ENCODE results near the gene QPRT. TPM values are rescaled to one million over a fixed set of nuclear protein-coding genes. Genes with fewer than 3 reads are reported as not detected.

Gene QPRT
- polyA plus RNA-seq, 1 of the 3 experiments (the other 2 are of a cell fraction): 12.5 TPM

DNA sequence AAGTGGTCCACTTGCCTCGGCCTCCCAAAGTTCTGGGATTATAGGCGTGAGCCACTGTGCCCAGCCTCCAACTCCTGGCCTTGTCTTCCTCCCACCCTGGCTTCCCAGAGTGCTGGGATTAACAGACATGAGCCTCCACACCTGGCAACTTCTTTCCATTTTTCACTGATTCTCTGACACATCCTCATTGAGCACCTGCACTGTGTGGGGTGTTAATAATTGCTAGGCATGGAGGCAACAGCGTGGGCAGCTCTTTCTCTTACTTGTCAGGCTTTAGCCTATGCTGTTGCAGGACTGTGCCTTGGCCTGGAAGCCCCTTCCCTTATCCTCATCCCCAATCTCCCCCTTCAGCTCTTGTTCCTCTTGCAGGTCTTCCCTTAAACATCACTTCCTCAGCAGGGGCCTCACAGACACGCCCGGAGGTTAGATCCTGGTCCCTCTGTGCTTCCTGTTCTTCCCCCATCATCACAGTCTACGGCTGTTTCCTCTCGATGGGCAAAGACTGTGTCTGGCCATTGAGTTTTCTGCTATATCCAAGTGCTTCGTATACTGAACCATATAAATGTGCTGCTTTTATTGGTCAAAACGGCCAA lies 7.9 kb downstream of the QPRT start (continued):
- TF ChIP-seq, protein P1, sequence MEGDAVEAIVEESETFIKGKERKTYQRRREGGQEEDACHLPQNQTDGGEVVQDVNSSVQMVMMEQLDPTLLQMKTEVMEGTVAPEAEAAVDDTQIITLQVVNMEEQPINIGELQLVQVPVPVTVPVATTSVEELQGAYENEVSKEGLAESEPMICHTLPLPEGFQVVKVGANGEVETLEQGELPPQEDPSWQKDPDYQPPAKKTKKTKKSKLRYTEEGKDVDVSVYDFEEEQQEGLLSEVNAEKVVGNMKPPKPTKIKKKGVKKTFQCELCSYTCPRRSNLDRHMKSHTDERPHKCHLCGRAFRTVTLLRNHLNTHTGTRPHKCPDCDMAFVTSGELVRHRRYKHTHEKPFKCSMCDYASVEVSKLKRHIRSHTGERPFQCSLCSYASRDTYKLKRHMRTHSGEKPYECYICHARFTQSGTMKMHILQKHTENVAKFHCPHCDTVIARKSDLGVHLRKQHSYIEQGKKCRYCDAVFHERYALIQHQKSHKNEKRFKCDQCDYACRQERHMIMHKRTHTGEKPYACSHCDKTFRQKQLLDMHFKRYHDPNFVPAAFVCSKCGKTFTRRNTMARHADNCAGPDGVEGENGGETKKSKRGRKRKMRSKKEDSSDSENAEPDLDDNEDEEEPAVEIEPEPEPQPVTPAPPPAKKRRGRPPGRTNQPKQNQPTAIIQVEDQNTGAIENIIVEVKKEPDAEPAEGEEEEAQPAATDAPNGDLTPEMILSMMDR (IDR thresholded peaks at IDR 0.05): no peak
- TF ChIP-seq RXRA (IDR thresholded peaks at IDR 0.05; ENCODE audit: borderline replicate concordance, low read depth) (no peak), FOXM1 (IDR thresholded peaks at IDR 0.05; ENCODE audit: low read depth) (no peak)

DNA sequence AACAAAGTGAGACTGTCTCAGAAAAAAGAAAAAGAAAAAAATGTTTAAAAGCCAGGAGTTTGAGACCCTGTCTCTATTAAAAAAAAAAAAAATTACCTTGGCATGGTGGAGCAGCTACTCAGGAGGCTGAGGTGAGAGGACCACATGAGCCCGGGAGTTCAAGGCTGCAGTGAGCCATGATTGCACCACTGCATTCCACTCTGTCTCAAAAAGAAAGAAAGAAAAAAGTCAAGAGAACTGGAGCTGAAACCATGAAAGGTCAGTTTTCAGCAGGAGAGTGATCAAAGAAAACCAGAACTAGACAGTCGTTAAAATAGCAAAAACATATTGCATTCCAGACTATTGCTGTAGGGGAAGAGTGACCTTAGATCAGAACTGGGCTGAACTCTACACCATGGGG lies 8.8 kb downstream of the QPRT start:
- no peaks in the 10 kb centered on the region for H4K20me1 ChIP-seq (ENCODE audit: insufficient read depth)
- H3K9me2 ChIP-seq: no peaks in the 10 kb centered on the region
- POLR2A ChIA-PET: interaction anchor here (0.6 kb wide), 1 partner anchor 167 kb away, joined by 3 read pairs; no protein-coding TSS in a partner anchor
- H3K4me3 ChIP-seq (ENCODE audit: low read depth in 2 of 2, low read length in 1 of 2): no peak overlapping the region
- TF ChIP-seq TEAD4 (IDR thresholded peaks at IDR 0.05; ENCODE audit: borderline replicate concordance, insufficient read depth): no peak
- TF ChIP-seq, protein P2, sequence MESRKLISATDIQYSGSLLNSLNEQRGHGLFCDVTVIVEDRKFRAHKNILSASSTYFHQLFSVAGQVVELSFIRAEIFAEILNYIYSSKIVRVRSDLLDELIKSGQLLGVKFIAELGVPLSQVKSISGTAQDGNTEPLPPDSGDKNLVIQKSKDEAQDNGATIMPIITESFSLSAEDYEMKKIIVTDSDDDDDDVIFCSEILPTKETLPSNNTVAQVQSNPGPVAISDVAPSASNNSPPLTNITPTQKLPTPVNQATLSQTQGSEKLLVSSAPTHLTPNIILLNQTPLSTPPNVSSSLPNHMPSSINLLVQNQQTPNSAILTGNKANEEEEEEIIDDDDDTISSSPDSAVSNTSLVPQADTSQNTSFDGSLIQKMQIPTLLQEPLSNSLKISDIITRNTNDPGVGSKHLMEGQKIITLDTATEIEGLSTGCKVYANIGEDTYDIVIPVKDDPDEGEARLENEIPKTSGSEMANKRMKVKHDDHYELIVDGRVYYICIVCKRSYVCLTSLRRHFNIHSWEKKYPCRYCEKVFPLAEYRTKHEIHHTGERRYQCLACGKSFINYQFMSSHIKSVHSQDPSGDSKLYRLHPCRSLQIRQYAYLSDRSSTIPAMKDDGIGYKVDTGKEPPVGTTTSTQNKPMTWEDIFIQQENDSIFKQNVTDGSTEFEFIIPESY (IDR thresholded peaks at IDR 0.05; ENCODE audit: borderline replicate concordance, low read depth): no peak
- no peak for TF ChIP-seq TAF1 (IDR thresholded peaks at IDR 0.05; ENCODE audit: borderline replicate concordance, low read depth, low read length)
- TF ChIP-seq, protein P3, sequence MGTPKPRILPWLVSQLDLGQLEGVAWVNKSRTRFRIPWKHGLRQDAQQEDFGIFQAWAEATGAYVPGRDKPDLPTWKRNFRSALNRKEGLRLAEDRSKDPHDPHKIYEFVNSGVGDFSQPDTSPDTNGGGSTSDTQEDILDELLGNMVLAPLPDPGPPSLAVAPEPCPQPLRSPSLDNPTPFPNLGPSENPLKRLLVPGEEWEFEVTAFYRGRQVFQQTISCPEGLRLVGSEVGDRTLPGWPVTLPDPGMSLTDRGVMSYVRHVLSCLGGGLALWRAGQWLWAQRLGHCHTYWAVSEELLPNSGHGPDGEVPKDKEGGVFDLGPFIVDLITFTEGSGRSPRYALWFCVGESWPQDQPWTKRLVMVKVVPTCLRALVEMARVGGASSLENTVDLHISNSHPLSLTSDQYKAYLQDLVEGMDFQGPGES (IDR thresholded peaks at IDR 0.05; ENCODE audit: low read depth, low read length): no peak
- no peak for TF ChIP-seq RFX5 (IDR thresholded peaks at IDR 0.05; ENCODE audit: low read length)
- TF ChIP-seq ELF1 (IDR thresholded peaks at IDR 0.05): no peak
- TF ChIP-seq MEF2A (IDR thresholded peaks at IDR 0.05; ENCODE audit: borderline replicate concordance, low read depth): no peak
- no peak for TF ChIP-seq NFIC (IDR thresholded peaks at IDR 0.05; ENCODE audit: borderline replicate concordance)
- TF ChIP-seq, protein P4, sequence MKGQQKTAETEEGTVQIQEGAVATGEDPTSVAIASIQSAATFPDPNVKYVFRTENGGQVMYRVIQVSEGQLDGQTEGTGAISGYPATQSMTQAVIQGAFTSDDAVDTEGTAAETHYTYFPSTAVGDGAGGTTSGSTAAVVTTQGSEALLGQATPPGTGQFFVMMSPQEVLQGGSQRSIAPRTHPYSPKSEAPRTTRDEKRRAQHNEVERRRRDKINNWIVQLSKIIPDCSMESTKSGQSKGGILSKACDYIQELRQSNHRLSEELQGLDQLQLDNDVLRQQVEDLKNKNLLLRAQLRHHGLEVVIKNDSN (IDR thresholded peaks at IDR 0.05; ENCODE audit: borderline replicate concordance, low read depth): no peak
- TF ChIP-seq, protein P1 (IDR thresholded peaks at IDR 0.05): no peak
- TF ChIP-seq RAD21 (IDR thresholded peaks at IDR 0.05; ENCODE audit: low read length): no peak
- no peak for TF ChIP-seq JUND (IDR thresholded peaks at IDR 0.05)
- TF ChIP-seq GATA2 (CRISPR knock-in tag; IDR thresholded peaks at IDR 0.05): no peak
- no peak for TF ChIP-seq FOSL2 (IDR thresholded peaks at IDR 0.05; ENCODE audit: borderline replicate concordance, low read depth)
- TF ChIP-seq, protein P5, sequence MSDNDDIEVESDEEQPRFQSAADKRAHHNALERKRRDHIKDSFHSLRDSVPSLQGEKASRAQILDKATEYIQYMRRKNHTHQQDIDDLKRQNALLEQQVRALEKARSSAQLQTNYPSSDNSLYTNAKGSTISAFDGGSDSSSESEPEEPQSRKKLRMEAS (IDR thresholded peaks at IDR 0.05; ENCODE audit: low read depth): no peak
- TF ChIP-seq NRF1 (IDR thresholded peaks at IDR 0.05; ENCODE audit: low read depth, low read length): no peak
- TF ChIP-seq, protein P6, sequence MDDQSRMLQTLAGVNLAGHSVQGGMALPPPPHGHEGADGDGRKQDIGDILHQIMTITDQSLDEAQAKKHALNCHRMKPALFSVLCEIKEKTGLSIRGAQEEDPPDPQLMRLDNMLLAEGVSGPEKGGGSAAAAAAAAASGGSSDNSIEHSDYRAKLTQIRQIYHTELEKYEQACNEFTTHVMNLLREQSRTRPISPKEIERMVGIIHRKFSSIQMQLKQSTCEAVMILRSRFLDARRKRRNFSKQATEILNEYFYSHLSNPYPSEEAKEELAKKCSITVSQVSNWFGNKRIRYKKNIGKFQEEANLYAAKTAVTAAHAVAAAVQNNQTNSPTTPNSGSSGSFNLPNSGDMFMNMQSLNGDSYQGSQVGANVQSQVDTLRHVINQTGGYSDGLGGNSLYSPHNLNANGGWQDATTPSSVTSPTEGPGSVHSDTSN (IDR thresholded peaks at IDR 0.05): no peak
- TF ChIP-seq RXRA (IDR thresholded peaks at IDR 0.05; ENCODE audit: borderline replicate concordance, low read depth): no peak
- no peak for TF ChIP-seq YY1 (IDR thresholded peaks at IDR 0.05; ENCODE audit: low read depth)
- no peak for TF ChIP-seq MXI1 (IDR thresholded peaks at IDR 0.05; ENCODE audit: low read depth, low read length)
- DNase-seq: no peak
- no peak overlapping the region for H3K9ac ChIP-seq
- no peaks in the 10 kb centered on the region for H3K27me3 ChIP-seq (ENCODE audit: insufficient read depth)
- H3K36me3 ChIP-seq (replicated peaks in 1 of 2; ENCODE audit: control insufficient read depth in 1 of 2, insufficient read depth in 2 of 2, low read length in 1 of 2): no peaks in the 10 kb centered on the region
- no peak overlapping the region for H3K4me2 ChIP-seq
- H3K27ac ChIP-seq (ENCODE audit: low read depth in 2 of 2, low read length in 1 of 2): no peak overlapping the region
- H2AFZ ChIP-seq (ENCODE audit: low read depth): no peak overlapping the region
- H3K79me2 ChIP-seq (ENCODE audit: insufficient read depth): no peaks in the 10 kb centered on the region
- H3F3A ChIP-seq (replicated peaks; ENCODE audit: insufficient read depth): no peaks in the 10 kb centered on the region
- WGBS (ENCODE audit: low lambda C conversion rate): 91% methylated on average over 2 of the region's 2 CpGs
- H3K4me1 ChIP-seq (ENCODE audit: control insufficient read depth in 1 of 2, insufficient read depth in 2 of 2, low read depth in 1 of 2, low read length in 1 of 2): no peaks in the 10 kb centered on the region
- no peaks in the 10 kb centered on the region for H3K9me3 ChIP-seq
- CTCF ChIA-PET: interaction anchor here (2.8 kb wide), 1 partner anchor 12 kb away, joined by 15 read pairs; no protein-coding TSS in a partner anchor

All from SK-N-SH (cell line).